ENCODE data around the gene GRM7.

DNA sequence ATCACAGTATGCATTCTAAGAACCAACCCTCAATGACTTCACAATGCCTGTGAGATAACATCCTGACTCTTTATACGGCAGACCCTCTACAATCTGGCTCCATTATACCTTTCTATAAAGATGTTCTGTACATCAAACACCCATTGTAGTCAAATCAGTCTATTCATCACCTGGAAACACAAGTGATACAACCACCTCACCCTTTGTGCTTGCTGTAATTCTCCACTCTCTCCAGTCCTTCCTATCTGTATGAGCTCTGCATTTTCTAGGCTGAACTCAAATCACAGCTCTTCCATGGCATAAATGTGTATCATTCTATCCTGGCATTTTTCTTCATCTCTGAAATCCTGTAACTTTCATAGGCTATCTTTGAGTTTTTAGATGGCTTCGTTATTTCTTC, 539.4 kb downstream of the GRM7 start:
- TF ChIP-seq, protein P1, sequence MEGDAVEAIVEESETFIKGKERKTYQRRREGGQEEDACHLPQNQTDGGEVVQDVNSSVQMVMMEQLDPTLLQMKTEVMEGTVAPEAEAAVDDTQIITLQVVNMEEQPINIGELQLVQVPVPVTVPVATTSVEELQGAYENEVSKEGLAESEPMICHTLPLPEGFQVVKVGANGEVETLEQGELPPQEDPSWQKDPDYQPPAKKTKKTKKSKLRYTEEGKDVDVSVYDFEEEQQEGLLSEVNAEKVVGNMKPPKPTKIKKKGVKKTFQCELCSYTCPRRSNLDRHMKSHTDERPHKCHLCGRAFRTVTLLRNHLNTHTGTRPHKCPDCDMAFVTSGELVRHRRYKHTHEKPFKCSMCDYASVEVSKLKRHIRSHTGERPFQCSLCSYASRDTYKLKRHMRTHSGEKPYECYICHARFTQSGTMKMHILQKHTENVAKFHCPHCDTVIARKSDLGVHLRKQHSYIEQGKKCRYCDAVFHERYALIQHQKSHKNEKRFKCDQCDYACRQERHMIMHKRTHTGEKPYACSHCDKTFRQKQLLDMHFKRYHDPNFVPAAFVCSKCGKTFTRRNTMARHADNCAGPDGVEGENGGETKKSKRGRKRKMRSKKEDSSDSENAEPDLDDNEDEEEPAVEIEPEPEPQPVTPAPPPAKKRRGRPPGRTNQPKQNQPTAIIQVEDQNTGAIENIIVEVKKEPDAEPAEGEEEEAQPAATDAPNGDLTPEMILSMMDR (conservative IDR thresholded peaks at IDR 0.05 in 1 of 2, IDR thresholded peaks at IDR 0.05 in 1 of 2; ENCODE audit: low read depth in 1 of 2, low read length in 2 of 2), result no peak
- no peak for TF ChIP-seq EZH2 (IDR thresholded peaks at IDR 0.05; ENCODE audit: low read length, missing control alignments)
